NCI-H1694 treated with DMSO at 0.1 percent for 48 hours (cell line): ENCODE results near the gene LGALS7B.
"Not testable (repeated sequence)": the region's sequence is repeated elsewhere in the genome, so short reads cannot be mapped to it uniquely, and the experiment has no call there.

Experiments used
- DNase-seq: peaks from one replicate; lab custom pipeline; 2025; lab: John Stamatoyannopoulos, UW

The LGALS7B gene

DNA sequence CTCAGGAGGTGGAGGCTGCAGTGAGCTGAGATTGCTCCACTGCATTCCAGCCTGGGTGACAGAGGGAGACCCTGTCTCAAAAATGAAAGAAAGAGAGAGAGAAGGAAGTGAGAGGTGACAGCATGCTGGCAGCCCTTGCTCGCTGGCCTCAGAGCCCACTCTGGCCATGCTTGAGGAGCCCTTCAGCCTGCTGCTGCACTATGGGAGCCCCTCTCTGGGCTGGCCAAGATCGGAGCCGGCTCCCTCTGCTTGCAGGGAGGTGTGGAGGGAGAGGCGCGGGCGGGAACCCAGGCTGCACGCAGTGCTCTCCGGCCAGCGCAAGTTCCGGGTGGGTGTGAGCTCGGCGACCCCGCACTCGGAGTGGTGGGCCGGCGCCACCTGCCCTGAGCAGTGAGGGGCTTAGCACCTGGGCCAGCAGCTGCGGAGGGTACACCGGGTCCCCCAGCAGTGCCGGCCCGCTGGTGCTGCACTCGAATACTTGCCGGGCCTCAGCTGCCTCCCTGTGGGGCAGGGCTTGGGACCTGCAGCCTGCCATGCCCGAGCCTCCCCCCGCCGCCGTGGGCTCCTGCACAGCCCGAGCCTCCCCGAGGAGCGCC lies 32.3 kb downstream of the LGALS7B start:
- not testable (repeated sequence) for DNase-seq

DNA sequence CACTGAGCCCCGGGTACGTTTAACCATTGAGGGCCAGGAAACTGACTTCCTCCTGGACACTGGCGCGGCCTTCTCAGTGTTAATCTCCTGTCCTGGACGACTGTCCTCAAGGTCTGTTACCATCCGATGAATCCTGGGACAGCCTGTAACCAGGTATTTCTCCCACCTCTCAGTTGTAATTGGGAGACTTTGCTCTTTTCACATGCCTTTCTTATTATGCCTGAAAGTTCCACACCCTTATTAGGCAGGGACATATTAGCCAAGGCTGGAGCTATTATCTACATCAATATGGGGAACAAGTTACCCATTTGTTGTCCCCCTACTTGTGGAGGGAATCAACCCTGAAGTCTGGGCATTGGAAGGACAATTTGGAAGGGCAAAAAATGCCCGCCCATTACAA lies 36.9 kb downstream of the LGALS7B start:
- not testable (repeated sequence) for DNase-seq

DNA sequence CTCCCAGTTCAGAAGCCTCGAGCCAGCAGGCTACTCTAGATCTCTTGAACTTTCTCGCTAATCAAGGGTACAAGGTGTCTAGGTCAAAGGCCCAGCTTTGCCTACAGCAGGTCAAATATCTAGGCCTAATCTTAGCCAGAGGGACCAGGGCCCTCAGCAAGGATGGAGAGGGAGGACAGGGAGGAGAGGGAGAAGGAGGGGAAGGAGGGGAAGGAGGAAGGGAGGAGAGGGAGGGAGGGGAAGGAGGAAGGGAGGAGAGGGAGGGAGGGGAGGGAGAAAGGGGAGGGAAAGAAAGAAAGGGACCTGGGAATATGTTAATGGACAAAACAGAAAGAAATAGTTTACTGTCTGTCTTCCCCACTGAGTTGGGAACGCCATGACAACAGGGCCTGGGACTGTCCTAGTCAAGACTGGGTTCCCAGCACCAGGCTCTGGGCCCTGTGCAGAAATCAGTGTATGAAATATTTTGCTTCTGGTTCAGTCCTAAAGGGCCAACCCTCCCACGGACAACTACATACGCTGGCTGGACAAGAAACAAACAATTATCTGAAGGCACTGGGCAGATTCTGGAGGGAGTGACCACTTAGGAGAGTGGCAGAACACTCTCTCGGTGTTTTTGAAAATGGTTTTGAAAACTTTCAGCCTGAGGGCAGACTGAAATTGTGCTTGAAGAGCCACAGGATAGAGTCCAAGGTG lies 38.0 kb downstream of the LGALS7B start:
- no peak for DNase-seq

DNA sequence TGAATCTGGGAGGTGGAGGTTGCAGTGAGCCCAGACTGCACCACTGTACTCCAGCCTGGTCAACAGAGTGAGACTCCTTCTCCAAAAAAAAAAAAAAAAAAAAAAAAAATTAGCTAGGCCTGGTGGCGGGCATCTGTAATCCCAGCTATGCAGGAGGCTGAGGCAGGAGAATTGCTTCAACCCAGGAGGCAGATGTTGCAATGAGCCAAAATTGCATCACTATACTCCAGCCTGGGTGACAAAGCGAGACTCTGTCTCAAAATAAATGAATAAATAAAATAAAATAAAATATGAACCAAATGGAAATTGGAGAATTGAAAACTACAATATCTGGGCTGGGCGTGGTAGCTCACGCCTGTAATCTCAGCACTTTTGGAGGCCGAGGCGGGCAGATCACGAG lies 40.2 kb downstream of the LGALS7B start:
- DNase-seq = not testable (repeated sequence)

DNA sequence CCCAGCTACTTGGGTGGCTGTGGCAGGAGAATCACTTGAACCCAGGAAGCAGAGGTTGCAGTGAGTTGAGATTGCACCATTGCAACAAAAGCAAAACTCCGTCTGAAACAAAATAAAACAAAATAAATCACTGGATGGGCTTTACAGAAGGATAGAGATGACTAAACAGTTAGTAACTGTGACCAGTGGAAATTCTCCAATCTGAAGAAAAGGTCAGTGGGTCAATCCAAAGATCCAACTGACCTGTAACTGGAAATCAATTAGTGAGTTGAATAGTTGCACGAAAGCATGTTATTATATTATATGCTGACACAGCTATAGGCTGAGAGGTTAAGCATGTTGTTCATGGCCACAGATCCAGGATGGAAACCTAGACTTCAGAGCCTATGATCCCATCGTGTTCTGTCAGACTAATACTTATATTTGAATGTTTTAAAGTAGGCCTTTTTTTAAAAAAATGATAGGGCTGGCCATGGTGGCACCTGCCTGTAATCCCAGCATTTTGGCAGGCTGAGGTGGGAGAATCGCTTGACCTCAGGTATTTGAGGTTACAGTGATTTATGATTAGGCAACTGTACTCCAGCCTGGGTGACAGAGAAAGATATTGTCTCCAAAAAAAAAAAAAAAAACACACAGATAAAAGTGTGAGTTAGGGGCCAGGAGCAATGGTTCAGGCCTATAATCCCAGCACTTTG lies 41.2 kb downstream of the LGALS7B start:
- DNase-seq = no peak

DNA sequence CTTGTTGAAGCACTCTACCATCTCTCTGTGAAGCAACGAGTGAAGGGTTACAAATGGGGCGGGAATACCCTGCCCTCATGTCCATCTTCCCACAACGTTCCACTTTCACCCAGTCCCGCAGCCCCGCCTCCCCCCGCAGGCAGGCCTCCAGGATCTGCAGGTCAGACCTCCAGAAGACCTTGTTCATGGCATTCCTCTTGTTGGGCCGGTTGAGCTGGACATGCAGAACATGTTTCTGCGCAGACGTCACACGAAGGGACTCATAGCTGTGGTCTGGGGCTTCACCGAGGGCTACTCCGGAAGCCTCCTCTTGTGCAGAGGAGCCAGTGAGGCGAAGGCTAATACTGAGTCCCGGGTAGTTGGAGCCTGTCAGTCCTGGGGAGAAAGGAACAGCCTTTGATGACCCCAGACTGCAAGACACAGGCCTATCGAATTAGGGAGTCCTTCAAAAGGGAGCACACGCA lies 42.2 kb downstream of the LGALS7B start:
- DNase-seq = no peak

DNA sequence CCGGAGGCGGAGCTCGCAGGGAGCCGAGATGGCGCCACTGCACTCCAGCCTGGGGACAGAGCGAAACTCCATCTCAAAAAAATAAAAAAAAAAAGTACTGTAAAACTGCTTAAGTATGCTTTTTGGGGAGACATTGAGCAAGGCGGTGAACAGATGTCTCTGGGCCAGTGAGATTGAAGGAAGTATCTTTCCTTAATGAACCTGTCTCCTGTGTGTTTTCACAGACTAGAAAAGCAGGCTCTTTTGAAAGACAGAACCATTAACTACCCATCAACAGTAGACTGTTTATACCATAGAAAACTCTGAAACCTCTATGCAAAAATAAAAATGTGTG lies 44.1 kb downstream of the LGALS7B start:
- DNase-seq = no peak

DNA sequence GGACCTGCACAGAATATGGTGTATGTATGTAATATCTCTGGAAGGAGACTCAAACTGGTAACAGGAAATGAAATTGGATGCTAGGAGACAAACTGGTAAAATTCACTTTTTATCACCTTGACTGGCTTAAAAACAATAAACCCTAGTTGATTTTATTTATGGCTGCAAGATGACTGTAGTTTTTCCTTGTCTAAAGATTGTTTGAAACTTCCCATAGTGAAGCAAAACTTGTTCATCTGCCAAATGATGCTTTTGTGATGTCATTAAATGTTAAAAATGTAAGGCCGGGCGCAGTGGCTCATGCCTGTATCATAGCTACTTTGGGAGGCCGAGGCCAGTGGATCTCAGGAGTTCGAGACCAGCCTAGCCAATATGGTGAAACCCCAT lies 45.1 kb downstream of the LGALS7B start:
- DNase-seq = no peak

DNA sequence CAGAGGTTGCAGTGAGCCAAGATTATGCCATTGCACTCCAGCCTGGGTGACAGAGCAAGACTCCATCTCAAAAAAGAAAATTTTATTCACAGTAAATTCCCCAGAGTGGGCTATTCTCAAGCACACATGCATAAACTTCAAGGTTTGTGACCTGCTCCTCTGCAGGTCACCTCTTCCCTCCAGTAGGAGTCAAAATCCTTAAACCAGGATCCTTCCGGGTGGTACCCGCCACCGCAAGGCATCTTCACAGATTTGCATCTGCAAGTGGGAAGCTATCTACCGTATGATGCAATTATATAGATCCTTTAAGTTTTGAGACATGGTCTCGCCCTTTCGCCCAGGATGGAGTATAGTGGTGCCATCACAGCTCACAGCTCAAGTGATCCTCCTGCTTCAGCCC lies 45.6 kb downstream of the LGALS7B start:
- DNase-seq = no peak

DNA sequence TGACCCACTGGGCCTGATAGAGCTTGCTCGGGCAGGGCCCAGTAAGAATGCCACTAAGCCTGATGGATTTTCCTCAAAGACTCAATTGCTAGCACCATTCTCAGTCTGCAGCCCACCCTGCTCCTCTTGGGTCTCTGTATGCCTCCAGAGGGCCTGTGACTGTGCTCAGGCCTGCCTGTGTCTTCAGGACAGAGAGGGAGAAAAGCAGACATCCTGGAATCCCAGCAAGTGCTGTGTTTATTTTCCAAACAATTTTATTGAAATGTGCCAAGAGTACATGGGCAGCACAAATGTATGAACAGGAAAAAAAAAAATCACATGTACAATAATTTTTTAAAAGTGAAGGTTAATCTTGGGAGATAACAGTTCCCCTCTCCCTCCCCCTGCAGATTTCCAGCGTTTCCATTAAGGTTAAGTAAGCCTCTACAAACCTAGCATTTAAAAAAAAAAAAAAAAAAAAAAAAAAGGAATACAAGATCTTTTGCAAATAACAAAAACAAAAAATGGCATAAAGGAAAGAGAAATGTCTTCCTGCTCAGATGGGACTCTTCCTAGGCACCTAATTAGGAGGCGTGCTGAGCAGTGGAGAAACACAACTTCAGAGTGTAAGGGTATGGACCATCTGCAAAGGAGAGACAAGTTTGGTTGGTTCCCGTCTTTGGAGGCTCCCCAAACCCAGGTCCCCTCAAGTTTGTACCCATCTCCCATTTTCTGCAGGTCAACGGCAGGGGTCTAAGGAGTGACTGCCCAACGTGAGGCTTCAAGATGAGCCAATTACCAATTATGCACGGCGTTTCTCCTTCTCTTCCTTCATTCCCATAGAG lies 47.4 kb downstream of the LGALS7B start:
- DNase-seq = no peak

DNA sequence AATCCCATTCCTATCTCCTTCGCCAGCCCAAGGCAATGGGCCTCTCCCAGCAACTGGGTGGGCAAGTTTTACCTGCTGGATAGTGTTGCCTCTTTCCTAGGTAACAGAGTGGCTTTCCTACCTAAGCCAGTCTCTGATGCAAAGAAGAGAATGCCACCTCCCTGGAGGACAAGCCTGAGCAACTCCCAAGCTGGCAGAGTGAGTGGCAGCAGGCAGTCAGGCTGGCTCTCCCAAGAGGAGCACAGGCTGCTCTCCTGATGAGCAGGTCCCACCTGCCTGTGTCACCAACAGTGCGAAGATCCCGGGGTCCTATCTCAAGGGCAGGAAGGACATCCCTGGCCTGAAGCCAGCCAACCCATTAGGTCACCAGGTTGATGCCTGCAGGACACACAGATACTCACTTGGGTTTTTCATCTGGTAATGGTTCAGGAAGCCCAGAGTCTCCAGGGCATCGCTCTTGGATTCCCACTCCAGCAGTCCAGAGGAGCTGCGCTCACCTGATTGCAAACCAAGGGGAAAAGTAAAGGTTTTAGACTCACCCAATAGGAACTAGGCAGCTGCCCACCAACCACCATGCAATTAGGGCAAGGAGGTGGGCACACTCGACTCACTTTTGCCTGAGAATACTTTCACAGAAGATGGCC lies 48.1 kb downstream of the LGALS7B start:
- DNase-seq = no peak

DNA sequence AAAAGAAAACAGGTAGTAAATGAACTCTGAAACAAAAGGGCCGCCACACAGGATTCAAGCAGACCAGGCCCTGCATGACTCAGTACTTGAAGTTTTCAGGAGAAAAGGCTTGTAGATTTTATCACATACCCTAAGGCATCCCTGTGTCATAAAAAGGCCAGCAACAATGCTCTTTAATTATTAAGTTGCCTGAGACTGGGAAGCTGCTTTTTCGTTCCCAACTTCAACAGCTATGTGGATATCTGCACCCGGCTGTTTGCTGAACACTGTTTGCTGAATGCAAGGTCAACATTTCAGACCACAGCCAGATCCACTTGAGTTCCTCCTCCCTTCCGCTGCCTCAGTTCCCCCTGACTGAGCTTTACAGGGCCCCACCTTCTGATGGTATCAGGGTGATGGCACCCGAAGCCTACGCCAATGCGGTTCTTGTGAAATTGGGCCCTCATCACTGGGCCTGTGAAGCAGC lies 48.7 kb downstream of the LGALS7B start:
- DNase-seq = no peak

DNA sequence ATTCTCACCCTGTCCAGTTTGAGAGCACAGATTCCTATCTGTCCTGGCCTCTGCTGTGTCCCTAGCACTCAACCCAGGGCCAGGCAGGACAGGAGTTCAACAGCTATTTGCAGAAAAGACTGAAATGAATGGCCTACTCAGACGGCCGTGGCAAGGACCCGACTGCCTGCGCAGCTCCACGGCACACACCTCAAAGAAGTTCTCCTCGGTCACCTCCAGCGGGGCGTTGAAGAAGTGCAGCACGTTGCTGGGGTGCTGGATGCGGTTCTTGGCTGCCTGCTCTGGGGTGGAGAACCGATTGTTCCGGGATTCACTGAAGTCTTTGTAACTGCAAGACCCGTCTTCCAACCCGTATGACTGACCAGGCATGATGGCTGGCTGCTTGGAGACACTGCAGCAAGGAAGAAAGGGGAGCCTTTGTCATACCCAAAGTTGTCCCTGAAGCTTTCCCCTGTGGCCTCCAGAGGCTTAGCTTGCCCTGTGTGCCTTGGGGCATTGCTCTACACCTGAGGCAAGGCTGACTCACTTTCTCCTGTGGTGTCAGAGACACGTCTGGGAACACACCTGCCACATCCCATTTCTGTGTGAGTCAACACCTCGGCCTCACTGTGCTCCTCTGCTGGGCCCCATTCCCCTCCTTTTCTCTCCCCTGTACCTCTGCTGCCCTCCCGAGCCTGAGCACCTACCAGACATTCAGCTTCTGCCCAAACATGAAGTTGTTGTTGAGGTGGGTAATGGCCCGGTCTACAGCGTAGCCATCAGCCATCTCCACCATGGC lies 49.4 kb downstream of the LGALS7B start:
- no peak for DNase-seq

DNA sequence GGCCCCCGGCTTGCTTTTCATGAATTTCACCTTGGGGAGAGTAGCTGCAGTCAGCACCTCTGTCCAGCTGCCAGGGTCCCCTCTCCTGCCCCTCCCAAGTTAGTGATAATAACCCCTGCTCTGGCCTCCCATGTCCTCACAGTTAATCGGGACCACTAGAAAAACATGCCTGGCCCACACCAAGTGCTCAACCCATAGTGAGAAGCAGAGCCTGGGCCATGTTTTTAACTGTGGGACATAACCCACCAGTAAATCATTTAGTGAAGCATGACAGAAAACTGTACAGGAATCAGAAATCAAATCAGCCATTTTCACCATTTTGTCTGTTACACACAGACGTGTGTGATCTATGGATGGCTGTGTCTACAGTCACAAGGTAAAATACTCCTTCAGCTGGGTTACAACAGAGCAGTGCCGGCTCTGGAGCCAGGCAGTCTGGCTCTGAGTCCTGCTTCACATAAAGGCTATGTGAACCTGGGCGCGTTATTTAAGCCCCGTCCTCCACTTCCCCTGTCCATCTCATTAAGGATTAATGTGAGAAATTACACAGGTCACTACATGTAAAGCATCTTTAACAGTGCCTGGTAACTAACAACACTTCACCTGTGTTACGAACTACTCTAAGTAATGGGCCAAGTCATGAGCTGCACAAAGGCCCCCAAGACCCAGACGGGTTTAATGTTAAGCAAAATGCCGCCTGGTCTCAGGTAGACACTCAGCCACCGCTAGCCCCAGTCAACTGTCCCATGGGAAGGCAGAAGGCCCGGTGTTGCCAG lies 50.2 kb downstream of the LGALS7B start:
- DNase-seq = no peak

DNA sequence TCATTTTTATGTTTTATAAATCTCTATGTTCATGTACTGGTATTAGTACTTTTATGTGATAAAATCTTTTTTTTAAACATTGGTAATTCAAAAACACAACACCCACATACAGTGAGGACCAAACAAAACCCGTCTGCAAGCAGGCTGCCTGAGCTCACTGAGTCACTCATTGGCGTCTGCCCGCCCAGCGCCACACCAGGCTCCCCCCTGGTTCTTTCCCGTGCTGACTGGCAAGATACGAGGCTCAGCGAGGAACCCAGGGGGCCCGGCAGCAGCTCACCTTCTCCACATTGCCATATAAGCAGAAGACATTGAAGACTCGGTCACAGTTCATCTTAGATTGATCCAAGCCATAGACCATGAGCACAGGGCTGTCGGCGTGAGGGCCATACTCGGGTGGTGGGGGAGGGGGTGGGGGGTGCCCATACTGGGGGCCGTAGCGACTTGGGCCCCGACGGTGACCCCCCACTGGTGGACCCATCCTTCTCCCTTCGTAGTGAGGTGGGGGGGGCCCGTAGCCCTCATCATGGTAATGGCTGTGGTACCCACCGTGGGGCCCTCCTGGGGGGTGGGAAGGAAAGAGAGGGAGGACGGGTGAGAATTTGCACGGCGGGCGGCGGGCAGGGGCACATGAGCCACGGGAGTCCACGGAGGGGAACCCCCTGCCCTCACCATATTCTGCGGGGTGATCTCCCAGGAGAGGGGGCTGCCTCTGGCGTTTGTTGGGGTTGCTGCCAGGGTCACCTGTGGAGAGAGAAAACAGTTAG lies 51.0 kb downstream of the LGALS7B start:
- no peak for DNase-seq

DNA sequence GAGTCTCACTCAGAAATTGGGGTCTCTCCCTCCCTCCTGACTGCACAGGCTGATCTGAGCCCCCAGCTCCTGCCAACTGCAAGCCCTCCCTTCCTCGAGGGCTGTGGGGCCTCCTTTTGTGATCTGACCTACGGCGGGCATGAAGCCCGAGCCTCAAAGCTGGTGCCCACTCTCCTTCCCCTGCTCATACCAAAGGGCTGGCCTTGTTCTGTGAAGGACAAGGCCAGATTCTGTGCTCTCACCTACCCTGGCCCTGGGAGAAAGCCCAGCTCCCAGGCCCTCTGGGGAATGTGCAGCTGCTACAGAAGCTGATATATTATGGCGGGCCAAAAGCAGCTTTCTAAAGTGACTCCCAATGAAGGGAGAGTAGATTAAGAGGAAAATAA lies 51.6 kb downstream of the LGALS7B start:
- no peak for DNase-seq
